Fibroblast of the conjunctiva (primary cell): ENCODE measurements around the gene FSIP1.

Source experiments
- DNase-seq: peaks from one replicate; pipeline ENCODE4 v3.0.0-alpha.2; 2010; ENCODE audit warnings: low read depth

Gene FSIP1

GRCh38 chr15:39618063-39618823 lies 164.4 kb downstream of the FSIP1 start:
- no peak for DNase-seq

- DNase-seq, result no peak
Observed at GRCh38 chr15:39616731-39617455, 165.7 kb downstream of the FSIP1 start.

GRCh38 chr15:39613861-39614260 lies 168.8 kb downstream of the FSIP1 start:
- DNase-seq, result no peak

GRCh38 chr15:39613271-39613670 lies 169.4 kb downstream of the FSIP1 start:
- no peak for DNase-seq

GRCh38 chr15:39610665-39611064 lies 172.0 kb downstream of the FSIP1 start:
- DNase-seq, result no peak

- no peak for DNase-seq
Observed at GRCh38 chr15:39609166-39609916, 173.3 kb downstream of the FSIP1 start.

- DNase-seq, result no peak
Observed at GRCh38 chr15:39608185-39609139, 174.2 kb downstream of the FSIP1 start.

- no peak for DNase-seq
Observed at GRCh38 chr15:39605146-39605545, 177.5 kb downstream of the FSIP1 start.

GRCh38 chr15:39602143-39602542 lies 180.5 kb downstream of the FSIP1 start:
- DNase-seq, result no peak

GRCh38 chr15:39599871-39600270 lies 182.8 kb downstream of the FSIP1 start:
- DNase-seq, result no peak

GRCh38 chr15:39598958-39599845 lies 183.4 kb downstream of the FSIP1 start:
- no peak for DNase-seq

- no peak for DNase-seq
Observed at GRCh38 chr15:39598186-39598850, 184.3 kb downstream of the FSIP1 start.

- DNase-seq, result no peak
Observed at GRCh38 chr15:39597751-39598185, 184.9 kb downstream of the FSIP1 start.

- DNase-seq, result no peak
Observed at GRCh38 chr15:39597336-39597735, 185.3 kb downstream of the FSIP1 start.

- DNase-seq, result no peak
Observed at GRCh38 chr15:39596358-39597051, 186.1 kb downstream of the FSIP1 start.

GRCh38 chr15:39595338-39596221 lies 187.1 kb downstream of the FSIP1 start:
- no peak for DNase-seq

- no peak for DNase-seq
Observed at GRCh38 chr15:39594446-39595337, 187.9 kb downstream of the FSIP1 start.
